Activated naive CD8-positive, alpha-beta T cell treated with anti-CD3 and anti-CD28 coated beads for 36 hours (primary cell): ENCODE data around the gene PRKCA. TPM values are rescaled to one million over a fixed set of nuclear protein-coding genes. Genes with fewer than 3 reads are reported as not detected.
"Not testable (repeated sequence)": the region's sequence is repeated elsewhere in the genome, so short reads cannot be mapped to it uniquely, and the experiment has no call there.

Source experiments
- DNase-seq: peaks from one replicate; pipeline ENCODE4 v3.0.0; 2021
- H3K27ac Mint-ChIP-seq: one replicate; pipeline ENCODE4 v1.8.0; 2022; ENCODE audit warnings: mild to moderate bottlenecking, moderate library complexity, mixed read lengths
- H3K27me3 Mint-ChIP-seq: one replicate; pipeline ENCODE4 v1.8.0; 2022; ENCODE audit warnings: mild to moderate bottlenecking, mixed read lengths
- H3K36me3 Mint-ChIP-seq: one replicate; pipeline ENCODE4 v1.8.0; 2021; ENCODE audit warnings: mild to moderate bottlenecking, mixed read lengths
- H3K4me1 Mint-ChIP-seq: one replicate; pipeline ENCODE4 v1.8.0; 2021; ENCODE audit warnings: mixed read lengths
- H3K4me3 Mint-ChIP-seq: one replicate; pipeline ENCODE4 v1.8.0; 2022; ENCODE audit warnings: mild to moderate bottlenecking, moderate library complexity, mixed read lengths
- H3K9me3 Mint-ChIP-seq: one replicate; pipeline ENCODE4 v1.8.0; 2022; ENCODE audit warnings: mixed read lengths
- total RNA-seq, 2 experiments: library from RNA; stranded (reverse); gene quantifications; one replicate each; pipeline ENCODE4 v1.2.3, GENCODE V29; 2021

Gene PRKCA
- total RNA-seq, 2 experiments from 2014 or later: 63.5 to 65.8 TPM

DNA sequence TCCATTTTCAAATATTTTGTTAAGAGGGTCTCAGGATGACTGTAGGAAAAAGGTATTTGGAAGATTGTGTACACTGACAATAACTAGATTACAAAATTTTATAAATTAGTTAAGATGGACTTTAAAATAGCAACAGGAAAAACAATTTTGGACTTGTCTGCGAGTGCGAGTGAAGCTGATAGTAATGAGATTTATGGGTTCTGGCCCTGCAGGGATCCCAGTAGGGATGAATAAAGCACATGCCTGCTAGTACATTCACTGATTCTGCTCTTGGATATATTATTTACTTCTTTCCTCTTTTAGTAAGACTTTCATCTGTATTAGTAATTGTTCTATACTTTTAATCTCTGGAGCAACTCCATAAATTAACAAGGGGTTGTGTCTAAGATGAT, 28.2 kb downstream of the PRKCA start:
- Mint-ChIP-seq H3K27me3 (no peaks in the 10 kb centered on the region), H3K9me3 (no peaks in the 10 kb centered on the region), H3K4me1 (peaks cover 65% of the 10 kb centered on the region), H3K4me3 (peak overlapping the region; percentile 69), H3K36me3 (peaks cover 49% of the 10 kb centered on the region), H3K27ac (peak overlapping the region; percentile 92)
- no peak for DNase-seq

DNA sequence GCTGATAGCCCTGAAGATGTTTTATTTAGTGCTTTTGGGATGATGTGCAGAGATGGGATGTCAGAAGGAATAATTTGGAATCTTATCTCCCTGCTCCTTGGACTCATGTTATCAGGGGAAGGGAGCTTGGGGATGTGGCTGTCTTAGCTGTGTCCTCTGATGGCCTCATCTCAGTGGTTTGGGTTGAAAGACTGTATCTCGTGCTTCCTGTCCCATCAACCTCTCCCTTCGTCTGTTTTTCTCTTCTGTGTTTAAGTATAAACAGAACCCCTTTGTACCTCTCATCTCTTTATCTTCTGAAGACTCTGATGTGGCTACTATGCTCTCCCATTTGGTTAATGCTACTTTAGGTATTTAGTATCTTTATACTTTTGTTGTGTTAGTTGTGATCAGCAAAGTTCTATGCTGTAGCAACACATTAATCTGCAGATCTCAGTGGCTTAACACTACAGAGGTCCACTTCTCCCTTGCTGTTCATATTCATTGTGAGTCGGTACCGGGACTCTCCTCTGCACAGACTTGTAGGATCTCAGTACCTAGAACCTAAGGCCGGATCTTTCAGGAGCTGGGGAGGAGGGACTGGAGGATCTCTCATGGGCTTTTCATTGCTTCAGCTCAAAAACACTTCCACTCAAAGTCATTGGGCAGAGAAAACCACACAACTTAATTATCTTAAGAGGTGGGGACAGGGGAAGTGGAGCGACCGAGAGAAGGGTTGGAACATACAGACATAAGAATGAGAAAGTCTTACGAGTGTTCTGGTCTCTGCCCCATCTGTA, 28.8 kb downstream of the PRKCA start:
- Mint-ChIP-seq H3K27me3 (no peaks in the 10 kb centered on the region), H3K36me3 (peaks cover 54% of the 10 kb centered on the region), H3K27ac (peak overlapping the region; percentile 92)

DNA sequence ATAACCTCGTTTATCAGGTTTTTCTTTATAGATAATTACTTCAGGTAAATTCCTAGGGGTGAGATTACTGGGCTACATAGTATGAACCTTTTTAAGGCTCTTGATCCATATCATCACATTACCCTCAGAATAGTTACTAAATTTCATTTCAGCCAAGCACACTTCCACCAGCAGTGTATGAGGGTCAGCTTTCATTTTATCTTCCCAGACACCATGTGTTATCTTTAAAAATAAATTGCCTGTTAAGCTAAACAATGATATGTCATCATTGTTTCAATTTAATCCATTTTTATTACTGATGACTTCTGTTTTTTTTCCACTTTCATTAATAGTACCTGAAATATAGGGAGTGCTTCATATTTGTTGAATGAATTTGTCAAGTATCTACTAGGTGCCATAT, 33.4 kb downstream of the PRKCA start:
- Mint-ChIP-seq H3K4me1 (peaks cover 69% of the 10 kb centered on the region), H3K27me3 (no peaks in the 10 kb centered on the region), H3K36me3 (peaks cover 53% of the 10 kb centered on the region), H3K9me3 (no peaks in the 10 kb centered on the region), H3K4me3 (no peak overlapping the region), H3K27ac (no peak overlapping the region)
- DNase-seq: no peak

More for the DNA sequence above, 28.8 kb downstream of the PRKCA start:
- DNase-seq: no peak
- Mint-ChIP-seq H3K9me3 (no peaks in the 10 kb centered on the region), H3K4me1 (peaks cover 65% of the 10 kb centered on the region), H3K4me3 (peak overlapping the region; percentile 69)

DNA sequence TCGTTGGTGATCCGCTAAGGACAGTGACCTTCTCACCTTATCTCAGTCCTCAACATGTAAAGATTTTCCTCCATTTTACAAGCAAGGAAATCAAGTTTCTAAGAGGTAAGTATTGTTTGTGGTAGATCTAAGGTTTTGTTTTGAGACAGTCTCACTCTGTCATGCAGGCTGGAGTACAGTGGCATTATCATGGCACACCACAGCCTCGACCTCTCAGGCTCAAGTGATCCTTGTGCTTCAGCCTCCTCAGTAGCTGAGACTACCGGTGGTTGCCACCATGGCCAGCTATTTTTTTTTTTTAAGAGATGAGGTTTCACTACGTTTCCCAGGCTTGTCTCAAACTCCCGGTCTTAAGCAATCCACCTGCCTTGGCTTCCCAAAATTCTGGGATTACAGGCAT, 34.9 kb downstream of the PRKCA start:
- Mint-ChIP-seq H3K36me3 (peaks cover 57% of the 10 kb centered on the region), H3K4me3 (no peak overlapping the region), H3K4me1 (peaks cover 67% of the 10 kb centered on the region), H3K27me3 (no peaks in the 10 kb centered on the region), H3K9me3 (no peaks in the 10 kb centered on the region), H3K27ac (no peak overlapping the region)
- no peak for DNase-seq

DNA sequence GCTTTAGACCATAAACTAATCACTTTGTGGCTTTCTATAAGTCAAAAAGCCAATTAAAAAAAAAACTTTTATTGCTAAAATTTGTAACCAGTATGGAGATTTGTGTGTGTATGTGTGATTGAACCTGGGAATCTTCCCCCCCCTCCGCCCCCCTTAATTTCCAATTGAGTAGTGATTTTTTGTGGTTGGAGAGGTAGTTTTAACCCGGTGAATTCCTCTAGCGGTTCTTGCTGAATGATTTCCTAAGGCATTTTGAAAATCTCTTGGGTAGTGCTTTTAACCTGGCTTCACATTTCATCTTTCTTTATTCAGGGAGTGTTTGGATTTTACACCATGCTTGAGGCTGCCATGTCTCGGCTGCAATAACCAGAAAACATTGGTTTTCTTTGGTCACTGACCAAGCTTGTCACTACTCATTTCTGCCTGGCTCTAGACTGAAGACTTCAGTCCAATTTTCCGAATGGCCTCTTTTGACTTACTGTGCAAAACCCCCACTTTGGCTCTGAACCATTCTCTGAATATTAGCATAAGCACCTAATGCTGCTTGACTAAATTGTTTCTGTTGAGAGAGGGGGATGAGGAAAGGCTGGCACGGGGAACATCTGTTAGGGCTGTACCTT, 35.6 kb downstream of the PRKCA start:
- Mint-ChIP-seq H3K27me3 (no peaks in the 10 kb centered on the region), H3K4me3 (no peak overlapping the region), H3K36me3 (peaks cover 59% of the 10 kb centered on the region), H3K4me1 (peaks cover 67% of the 10 kb centered on the region), H3K9me3 (no peaks in the 10 kb centered on the region), H3K27ac (no peak overlapping the region)
- DNase-seq: no peak

DNA sequence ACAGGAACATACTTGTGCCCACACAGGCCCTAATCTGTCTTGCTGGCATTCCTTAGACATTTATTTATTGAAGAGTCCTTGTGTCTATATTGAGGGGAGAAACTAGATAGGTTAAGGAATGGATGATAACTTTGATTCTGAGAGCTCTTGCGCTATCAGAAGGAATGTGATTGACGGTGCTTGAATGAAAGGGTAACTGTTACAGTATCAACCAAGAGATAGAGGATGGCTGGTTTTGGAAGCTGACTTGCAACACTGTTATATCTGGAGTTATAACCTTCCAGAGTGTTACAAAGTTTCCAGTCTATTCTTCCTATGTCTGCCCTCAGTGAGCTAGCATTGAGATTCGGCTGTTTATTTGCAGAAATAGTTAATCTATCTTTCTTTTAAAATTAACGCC, 36.5 kb downstream of the PRKCA start:
- Mint-ChIP-seq H3K27ac (peak overlapping the region; percentile 1), H3K27me3 (no peaks in the 10 kb centered on the region), H3K36me3 (peaks cover 66% of the 10 kb centered on the region), H3K4me3 (no peak overlapping the region), H3K9me3 (no peaks in the 10 kb centered on the region), H3K4me1 (peaks cover 76% of the 10 kb centered on the region)
- DNase-seq: no peak

DNA sequence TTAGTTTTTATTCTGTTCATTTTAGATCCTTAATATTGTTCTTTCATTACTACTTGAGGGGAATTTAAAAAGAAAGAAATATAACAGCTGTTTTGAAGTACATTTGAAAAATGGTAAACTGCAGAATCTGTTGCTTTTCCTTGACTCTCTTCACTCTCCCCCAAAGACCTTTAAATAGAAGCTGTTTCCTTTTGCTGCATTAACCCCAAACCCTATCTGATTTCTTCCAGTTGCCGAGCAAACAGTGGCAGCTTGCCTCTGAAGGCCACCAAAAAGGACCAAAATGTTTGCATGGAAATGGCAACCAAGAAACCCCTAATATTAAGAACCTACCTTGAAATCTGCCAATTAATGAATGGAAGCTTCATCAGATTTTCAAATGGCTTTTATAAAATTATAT, 37.1 kb downstream of the PRKCA start:
- Mint-ChIP-seq H3K4me1 (peaks cover 73% of the 10 kb centered on the region), H3K36me3 (peaks cover 63% of the 10 kb centered on the region)

DNA sequence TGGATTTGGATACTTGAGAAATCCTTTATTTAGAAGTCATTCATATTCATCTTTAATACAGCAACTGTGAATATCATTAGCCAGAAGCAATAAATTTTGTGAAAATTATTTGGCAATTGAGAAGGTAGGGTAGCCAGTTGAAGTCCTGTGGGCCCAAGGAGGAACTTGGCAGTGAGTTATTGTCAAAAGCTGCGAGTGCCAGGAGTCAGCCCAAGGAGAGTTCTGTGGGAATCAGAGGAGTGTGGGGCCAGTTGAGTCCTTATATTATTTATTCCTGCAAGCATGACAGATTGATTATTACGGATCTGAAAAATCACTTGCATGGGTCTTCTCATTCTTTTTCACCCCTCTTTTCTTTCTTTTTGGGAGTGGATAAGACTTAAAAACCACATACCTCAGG, 38.3 kb downstream of the PRKCA start:
- DNase-seq: no peak
- Mint-ChIP-seq H3K27ac (no peak overlapping the region), H3K36me3 (peaks cover 54% of the 10 kb centered on the region), H3K27me3 (no peaks in the 10 kb centered on the region), H3K9me3 (no peaks in the 10 kb centered on the region), H3K4me1 (peaks cover 75% of the 10 kb centered on the region), H3K4me3 (no peak overlapping the region)

More for the DNA sequence above, 37.1 kb downstream of the PRKCA start:
- no peak for DNase-seq
- no peaks in the 10 kb centered on the region for H3K27me3 Mint-ChIP-seq
- H3K9me3 Mint-ChIP-seq: no peaks in the 10 kb centered on the region
- H3K4me3 Mint-ChIP-seq: peak overlapping the region; percentile 57
- peak overlapping the region; percentile 52 for H3K27ac Mint-ChIP-seq

DNA sequence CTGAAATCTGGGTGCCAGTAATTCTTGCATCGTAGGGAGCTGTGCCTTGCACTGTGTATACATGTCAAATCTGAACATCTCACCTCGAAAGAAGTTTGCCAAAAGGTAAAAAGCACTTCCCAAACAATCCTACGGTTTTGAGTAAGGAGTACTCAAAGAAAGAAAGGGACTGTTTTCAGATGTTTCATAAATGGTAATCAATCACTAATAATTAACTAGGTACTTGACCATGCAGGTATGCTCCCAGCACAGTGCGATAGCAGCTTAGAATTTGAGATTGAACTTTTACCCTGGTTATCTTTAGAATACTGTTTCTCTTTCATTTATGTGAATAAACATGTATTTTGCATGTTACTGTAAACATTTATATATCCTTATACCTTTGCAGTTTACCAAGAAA, 39.0 kb downstream of the PRKCA start:
- no peaks in the 10 kb centered on the region for H3K27me3 Mint-ChIP-seq
- H3K4me1 Mint-ChIP-seq: peaks cover 70% of the 10 kb centered on the region
- no peaks in the 10 kb centered on the region for H3K9me3 Mint-ChIP-seq
- no peak overlapping the region for H3K4me3 Mint-ChIP-seq
- peaks cover 48% of the 10 kb centered on the region for H3K36me3 Mint-ChIP-seq
- DNase-seq: no peak
- no peak overlapping the region for H3K27ac Mint-ChIP-seq

DNA sequence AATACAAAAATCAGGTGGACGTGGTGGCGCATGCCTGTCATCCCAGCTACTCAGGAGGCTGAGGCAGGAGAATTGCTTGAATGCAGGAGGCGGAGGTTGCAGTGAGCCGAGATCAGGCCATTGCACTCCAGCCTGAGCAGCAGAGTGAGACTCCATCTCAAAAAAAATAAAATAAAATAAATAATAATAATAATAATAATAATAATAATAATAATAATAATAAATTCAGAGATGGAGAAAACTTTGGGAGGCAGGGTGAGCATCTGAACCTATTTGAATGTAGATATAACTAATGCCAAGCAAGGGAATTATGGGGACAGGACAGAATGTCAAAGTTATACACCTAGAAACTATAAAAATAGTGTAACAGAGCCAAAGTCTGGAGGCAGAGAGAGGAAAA, 39.9 kb downstream of the PRKCA start:
- H3K27me3 Mint-ChIP-seq, H3K9me3 Mint-ChIP-seq, DNase-seq, H3K4me3 Mint-ChIP-seq, H3K27ac Mint-ChIP-seq: not testable (repeated sequence)
- peaks cover 41% of the 10 kb centered on the region for H3K36me3 Mint-ChIP-seq
- H3K4me1 Mint-ChIP-seq: peaks cover 69% of the 10 kb centered on the region

DNA sequence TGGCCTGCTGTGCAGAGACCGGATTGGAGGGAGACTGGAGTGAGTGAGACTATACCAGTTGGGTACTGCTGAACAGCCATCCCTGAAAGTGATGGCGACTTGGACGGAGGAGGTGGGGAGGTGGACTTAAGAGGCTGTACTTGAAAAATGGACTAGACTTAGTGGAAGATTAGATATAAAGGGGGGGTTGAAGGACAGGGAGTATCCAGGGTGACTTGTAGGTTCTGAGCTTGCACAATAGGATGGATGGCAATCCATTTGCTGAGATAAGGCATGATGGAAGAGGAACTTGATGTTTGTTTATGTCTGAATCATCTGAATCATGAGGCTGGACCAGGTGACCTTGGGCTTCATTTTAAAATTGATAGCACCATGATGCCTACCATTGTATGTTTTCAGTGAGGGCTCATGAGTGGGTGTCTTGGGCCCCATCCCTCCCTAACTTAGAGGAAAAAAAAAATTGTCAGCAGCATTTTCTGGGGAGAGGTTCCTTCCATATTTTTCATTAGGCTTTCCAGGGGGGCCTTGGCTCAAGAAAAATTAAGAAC, 41.2 kb downstream of the PRKCA start:
- no peak overlapping the region for H3K4me3 Mint-ChIP-seq
- no peak for DNase-seq
- H3K9me3 Mint-ChIP-seq: no peaks in the 10 kb centered on the region
- H3K27me3 Mint-ChIP-seq: no peaks in the 10 kb centered on the region
- peaks cover 69% of the 10 kb centered on the region for H3K4me1 Mint-ChIP-seq
- peaks cover 32% of the 10 kb centered on the region for H3K36me3 Mint-ChIP-seq
- no peak overlapping the region for H3K27ac Mint-ChIP-seq

DNA sequence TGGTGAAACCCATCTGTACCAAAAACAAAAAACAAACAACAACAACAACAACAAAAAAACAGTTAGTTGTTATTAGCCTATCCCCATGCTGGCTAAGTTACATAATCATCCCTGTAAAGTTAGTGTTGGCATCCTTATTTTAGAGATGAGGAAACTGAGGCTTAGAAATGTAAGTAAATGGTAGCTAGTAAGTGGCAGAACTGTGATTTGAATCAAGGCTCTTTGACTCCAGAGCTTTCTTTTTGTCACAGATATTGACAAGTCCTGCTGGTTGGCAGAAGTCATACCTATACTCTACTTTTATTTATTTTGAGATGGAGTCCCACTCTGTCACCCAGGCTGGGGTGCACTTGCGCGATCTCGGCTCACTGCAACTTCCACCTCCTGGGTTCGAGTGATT, 42.1 kb downstream of the PRKCA start:
- peaks cover 68% of the 10 kb centered on the region for H3K4me1 Mint-ChIP-seq

DNA sequence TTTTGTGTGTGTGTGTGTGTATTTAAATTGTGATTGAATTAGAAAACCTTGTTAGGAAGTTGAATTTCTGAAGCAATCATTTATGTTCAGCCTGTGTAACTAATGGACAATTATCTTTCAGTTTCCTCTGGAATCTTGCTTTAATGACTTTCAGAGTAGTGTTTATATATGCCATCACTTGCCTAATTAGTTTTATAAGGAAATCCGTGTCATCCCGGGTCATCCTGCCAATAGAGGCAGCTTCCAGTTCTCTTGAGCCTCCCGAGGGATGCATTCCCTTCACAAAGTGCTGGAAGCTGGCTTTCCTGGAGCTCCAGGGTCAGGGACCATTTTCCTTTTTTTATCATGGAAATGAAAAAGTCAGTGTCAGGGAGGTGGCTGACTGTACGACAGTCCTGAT, 42.9 kb downstream of the PRKCA start:
- DNase-seq: no peak
- Mint-ChIP-seq H3K27me3 (no peaks in the 10 kb centered on the region), H3K4me3 (no peak overlapping the region), H3K9me3 (no peaks in the 10 kb centered on the region), H3K36me3 (peaks cover 31% of the 10 kb centered on the region), H3K4me1 (peaks cover 68% of the 10 kb centered on the region), H3K27ac (no peak overlapping the region)

More for the DNA sequence above, 42.1 kb downstream of the PRKCA start:
- H3K4me3 Mint-ChIP-seq: no peak overlapping the region
- H3K9me3 Mint-ChIP-seq: no peaks in the 10 kb centered on the region
- peaks cover 30% of the 10 kb centered on the region for H3K36me3 Mint-ChIP-seq
- H3K27me3 Mint-ChIP-seq: no peaks in the 10 kb centered on the region
- H3K27ac Mint-ChIP-seq: no peak overlapping the region
- DNase-seq: no peak

DNA sequence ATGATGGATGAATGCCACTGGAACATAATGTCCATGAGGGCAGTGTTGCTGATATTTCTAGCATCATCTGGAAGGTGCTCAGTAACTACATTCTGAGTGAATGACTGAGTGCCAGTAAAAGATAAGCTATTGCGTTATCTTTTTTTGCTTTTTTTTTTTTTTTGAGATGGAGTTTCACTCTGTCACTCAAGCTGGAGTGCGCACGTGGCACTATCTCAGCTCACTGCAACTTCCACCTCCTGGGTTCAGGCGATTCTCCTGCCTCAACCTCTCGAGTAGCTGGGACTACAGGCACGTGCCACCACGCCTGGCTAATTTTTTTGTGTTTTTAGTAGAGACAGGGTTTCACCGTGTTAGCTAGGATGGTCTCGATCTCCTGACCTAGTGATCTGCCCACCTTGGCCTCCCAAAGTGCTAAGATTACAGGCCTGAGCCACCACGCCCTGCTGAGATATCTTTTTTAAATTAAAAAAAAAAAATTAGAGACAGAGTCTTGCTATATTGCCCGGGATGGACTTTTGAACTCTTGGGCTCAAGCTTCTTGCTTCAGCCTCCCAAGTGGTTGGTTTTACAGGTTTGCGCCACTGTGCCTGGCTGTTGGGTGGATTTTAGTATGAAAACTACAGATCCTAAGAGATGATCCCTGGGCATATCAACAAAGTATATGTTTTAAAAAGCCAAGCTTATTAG, 43.7 kb downstream of the PRKCA start:
- DNase-seq, H3K27me3 Mint-ChIP-seq, H3K4me3 Mint-ChIP-seq, H3K9me3 Mint-ChIP-seq, H3K27ac Mint-ChIP-seq: not testable (repeated sequence)
- peaks cover 25% of the 10 kb centered on the region for H3K36me3 Mint-ChIP-seq
- H3K4me1 Mint-ChIP-seq: peaks cover 65% of the 10 kb centered on the region
